GM21717 (cell line): ENCODE measurements around the gene SH3PXD2A.
"Not testable (repeated sequence)": the region's sequence is repeated elsewhere in the genome, so short reads cannot be mapped to it uniquely, and the experiment has no call there.

Experiments
- ATAC-seq: cut with Tn5 transposase; IDR thresholded peaks from one replicate; pipeline ENCODE4 v1.9.1; 2021; ENCODE audit warnings: mild to moderate bottlenecking, moderate library complexity; ENCODE audit not compliant: unreplicated experiment

The SH3PXD2A gene

DNA sequence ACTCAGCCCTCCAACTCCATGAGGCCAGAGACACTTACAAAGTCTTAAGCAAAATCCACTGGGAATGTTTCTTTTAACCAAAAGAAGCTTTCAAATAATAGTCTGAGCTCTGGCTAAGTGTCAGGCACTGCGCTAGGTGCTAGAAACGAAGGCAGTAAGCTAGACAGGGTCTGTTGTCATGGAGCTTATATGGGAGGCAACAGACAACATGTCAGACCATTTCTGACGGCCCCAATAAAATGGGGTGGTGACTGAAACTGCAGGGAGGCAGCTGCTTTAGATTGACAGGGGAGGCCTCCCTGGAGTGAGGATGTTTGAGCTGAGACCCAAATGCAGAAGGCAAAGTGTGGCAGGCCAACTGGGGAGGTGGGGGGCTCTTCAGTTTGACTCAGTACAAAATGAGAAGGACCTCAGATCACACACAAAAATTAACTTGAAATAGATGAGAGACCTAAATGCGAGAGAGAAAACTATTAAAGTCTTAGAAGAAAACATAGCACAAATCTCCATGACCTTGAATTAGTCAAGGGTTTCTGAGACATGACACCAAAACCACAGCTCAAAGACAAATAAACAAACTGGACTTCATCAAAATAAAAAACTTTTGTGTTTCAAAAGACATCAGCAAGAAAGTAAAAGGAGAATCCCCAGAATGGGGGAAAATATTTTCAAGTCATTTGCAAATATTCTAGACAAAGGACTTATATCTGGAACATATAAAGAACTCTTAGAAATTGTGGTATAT is 40.6 kb downstream of the SH3PXD2A start:
- no peak for ATAC-seq

DNA sequence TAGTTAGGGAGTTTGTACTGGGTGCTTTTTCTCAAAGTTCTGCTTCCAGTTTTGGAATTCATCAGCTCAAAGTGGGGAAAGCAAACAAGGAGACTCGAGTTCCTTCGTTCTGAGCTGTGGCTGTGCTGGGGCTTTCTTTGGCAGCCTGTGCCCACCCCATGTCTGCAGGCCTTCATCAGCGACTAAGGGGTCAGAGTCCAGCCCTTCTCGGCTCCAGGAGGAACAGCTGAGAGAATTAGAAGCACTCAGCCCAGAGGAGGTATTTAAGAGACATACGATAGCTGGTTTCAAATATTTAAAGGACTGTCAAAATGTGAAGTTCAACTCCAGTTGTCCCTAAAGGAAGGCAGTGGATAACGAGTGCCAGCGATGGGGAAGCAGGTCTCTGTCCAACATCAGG is 41.3 kb downstream of the SH3PXD2A start:
- no peak for ATAC-seq

DNA sequence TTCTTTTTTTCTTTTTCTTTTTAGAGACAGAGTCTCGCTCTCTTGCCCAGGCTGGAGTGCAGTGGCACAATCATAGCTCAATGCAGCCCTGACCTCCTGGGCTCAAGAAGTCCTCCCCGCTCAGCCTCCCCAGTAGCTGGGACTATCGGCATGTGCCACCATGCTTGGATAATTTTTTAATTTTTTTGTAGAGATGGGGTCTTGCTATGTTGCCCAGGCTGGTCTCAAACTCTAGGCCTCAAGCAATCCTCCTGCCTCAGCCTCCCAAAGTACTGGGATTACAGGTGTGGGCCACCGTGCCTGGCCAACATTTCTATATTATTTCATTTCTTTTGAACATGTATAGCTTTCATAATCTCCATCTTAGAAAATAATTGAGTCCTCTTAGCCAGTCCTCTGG is 42.1 kb downstream of the SH3PXD2A start:
- ATAC-seq: not testable (repeated sequence)

DNA sequence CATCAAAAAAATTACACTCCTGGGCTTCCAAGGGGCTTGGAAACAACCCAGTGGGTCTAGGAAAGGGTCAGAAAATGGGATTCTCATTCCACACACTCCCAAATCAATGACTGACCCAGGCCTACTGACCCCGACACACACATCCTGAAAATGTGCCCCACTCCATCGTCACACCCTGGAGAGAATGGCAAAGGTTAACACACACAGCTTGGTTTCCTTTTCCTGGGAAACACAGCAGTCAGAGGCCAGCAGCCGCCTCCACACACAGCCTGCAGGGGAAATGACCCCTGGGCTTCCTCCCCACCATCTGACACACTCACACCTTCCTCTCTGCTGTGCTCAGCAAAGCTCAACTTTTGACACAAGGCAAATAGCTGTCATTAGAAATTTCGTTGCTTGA is 42.9 kb downstream of the SH3PXD2A start:
- ATAC-seq: no peak

DNA sequence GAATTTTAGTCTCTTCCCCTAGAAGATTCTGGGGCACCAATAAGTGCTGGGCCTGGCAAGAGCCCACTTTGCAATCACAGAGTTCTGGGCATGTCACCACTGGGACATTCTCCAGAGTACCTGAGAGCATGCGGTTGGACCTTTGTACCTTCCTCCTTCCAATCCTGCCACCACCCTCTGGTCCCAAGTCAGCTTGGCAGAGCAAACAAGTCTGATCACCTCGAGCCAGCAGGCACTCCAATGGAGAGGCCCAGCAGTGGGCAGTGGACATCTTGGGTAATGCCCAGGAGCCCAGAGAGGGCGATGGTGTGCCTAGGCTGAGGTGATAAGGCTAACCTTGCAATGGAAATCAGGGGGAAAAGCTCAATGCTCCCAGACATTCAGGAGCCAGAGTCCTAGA is 43.4 kb downstream of the SH3PXD2A start:
- ATAC-seq: no peak

DNA sequence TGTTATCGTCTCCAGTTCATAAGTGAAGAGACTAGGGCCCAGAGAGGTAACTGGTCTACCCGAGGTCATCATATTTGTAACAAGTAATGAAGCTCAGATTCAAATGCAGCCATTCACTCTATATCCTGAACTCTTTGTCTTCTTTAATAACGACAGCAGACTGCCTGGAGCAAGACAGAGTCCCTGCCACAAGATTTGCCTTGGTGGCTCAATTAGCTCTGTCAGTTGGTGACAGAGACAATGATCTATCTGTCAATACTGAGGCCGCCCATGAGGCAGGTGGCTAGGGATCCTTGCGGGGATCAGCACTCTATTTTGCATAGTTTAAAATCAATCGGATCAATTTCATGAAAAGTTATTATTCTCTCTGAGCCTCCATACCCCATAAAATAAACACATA is 43.9 kb downstream of the SH3PXD2A start:
- no peak for ATAC-seq

DNA sequence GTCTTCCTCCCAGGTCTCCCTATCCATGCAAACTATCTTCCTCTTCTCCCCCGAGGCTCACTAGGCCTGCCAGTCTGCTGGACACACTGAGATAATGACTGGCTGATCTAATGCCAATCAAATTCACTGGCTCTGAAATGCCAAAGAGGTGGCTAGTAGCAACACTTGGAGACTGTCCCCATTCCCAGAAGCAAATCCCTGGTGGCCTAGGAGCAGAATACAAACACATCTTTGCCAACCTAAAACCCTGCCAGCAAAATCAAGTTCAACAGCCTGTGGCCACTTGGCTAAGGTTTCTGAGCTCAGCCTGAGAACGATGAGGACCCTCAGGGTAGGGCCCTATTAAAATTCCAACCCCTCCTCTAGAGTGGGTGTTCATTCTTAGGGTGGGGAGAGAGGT is 46.6 kb downstream of the SH3PXD2A start:
- ATAC-seq: no peak

GRCh38 chr10:103807996-103808395 is 47.4 kb downstream of the SH3PXD2A start:
- no peak for ATAC-seq

GRCh38 chr10:103806395-103807187 is 48.8 kb downstream of the SH3PXD2A start:
- ATAC-seq: no peak

DNA sequence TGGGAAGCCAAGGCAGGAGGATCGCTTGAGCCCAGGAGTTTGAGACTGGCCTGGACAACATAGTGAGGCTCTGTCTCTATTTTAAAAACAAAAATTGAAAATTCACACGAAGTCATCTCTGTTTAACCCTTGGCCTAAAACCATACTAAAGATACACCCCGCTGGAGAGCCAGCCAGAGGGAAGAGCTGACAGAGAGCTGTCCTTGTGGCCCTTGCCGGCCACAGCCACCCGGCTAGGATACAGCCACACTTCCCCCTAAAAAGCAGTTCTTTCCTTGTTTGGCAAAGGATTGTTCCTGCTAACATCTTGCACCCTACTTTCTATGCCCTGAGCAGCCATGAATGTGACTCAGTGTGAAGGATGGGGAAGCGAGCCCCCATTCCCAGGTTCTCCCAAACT is 49.6 kb downstream of the SH3PXD2A start:
- no peak for ATAC-seq

GRCh38 chr10:103804871-103805270 is 50.5 kb downstream of the SH3PXD2A start:
- no peak for ATAC-seq

- no peak for ATAC-seq
Observed at GRCh38 chr10:103803941-103804340, 51.4 kb downstream of the SH3PXD2A start.

GRCh38 chr10:103802637-103803353 is 52.6 kb downstream of the SH3PXD2A start:
- ATAC-seq: no peak

GRCh38 chr10:103802081-103802480 is 53.3 kb downstream of the SH3PXD2A start:
- no peak for ATAC-seq

- ATAC-seq: no peak
Observed at GRCh38 chr10:103800789-103801540, 54.4 kb downstream of the SH3PXD2A start.

- no peak for ATAC-seq
Observed at GRCh38 chr10:103800089-103800488, 55.3 kb downstream of the SH3PXD2A start.

DNA sequence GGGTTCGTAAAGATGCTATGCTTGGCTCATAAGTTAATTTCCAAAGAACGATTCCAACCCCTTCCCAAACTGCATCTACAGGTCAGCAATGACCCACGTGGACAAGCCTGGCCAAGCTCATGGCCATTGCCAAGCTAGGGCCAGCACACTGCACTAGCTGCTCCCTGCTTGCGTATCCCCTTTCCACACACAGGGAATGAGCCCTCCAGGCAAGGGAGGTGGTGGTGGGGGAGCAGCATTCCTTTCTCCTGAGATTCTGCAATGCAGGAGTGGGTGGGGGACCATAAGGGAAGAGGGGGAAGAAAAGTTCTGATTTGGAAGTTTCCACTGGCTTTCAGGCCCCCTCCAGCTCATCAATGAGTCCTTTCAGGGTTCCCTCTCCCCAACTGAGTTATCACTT is 56.0 kb downstream of the SH3PXD2A start:
- no peak for ATAC-seq

- ATAC-seq: no peak
Observed at GRCh38 chr10:103798511-103798910, 56.9 kb downstream of the SH3PXD2A start.

- ATAC-seq: no peak
Observed at GRCh38 chr10:103797857-103798256, 57.5 kb downstream of the SH3PXD2A start.

GRCh38 chr10:103795634-103796270 is 59.6 kb downstream of the SH3PXD2A start:
- ATAC-seq: no peak
